ENCODE measurements around the gene BCL7A.

The BCL7A gene

GRCh38 chr12:122021822-122022392 lies at the start of gene BCL7A:
Gene BCL7A, plus strand, starts transcription at chr12:122021884. Its CDS starts 208 bp downstream, at chr12:122022092.
- TF ChIP-seq CTCF (conservative IDR thresholded peaks at IDR 0.05): no peak
- peak within 1 kb of the TSS; percentile 93 for H3K27ac ChIP-seq

- no peak for TF ChIP-seq CTCF (conservative IDR thresholded peaks at IDR 0.05)
- H3K27ac ChIP-seq: no peak overlapping the region
Measured at GRCh38 chr12:121974026-121974985, 47.4 kb upstream of the BCL7A start.

- no peak for TF ChIP-seq CTCF (conservative IDR thresholded peaks at IDR 0.05)
- no peak overlapping the region for H3K27ac ChIP-seq
Measured at GRCh38 chr12:121975021-121975420, 46.7 kb upstream of the BCL7A start.

DNA sequence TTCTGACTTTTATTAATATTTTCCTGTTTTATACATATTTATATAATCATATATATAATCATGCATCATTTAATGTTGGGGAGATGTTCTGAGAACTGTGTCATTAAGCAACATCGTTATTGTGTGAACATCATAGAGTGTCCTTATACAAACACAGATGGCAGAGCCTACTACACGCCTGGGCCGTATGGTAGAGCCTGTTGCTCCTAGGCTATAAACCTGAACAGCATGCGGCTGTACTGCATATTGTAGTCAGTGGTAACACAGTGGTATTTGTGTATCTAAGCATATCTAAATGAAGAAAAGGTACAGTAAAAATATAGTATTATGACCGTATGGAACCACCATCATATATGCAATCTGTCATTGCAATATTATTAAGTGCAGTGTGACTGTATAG lies 44.7 kb upstream of the BCL7A start:
- no peak for TF ChIP-seq CTCF (conservative IDR thresholded peaks at IDR 0.05)
- H3K27ac ChIP-seq: no peak overlapping the region

DNA sequence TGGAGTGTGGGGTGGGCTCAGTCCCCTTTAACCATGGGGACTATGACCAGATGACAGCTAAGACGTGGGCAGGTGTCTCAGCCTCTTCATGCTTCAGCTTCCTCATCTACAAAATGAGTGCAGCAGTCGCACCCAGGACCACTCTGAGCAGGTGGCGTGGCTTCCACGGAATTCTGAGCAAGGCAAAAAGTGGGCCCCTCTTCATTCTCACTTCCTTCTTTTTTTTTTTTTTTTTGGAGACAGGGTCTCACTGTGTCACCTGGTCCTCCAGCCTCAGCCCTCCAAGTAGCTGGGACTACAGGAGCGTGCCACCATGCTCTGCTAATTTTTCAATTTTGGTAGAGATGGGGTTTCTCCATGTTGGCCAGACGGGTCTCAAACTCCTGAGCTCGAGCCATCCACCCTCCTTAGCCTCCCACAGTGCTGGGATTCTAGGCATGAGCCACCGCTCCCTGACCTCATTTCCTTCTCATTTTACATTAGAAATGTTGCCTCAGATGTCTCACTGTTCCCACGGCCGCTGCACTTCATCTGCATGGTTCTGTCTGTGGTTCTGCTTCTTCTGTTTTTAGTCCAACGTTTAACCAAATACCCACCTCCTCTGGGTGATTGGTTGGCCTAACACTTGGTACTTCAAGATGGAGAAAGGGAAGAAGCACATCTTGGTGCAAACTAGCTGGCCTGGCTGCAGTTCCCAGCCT lies 41.3 kb upstream of the BCL7A start:
- TF ChIP-seq CTCF (conservative IDR thresholded peaks at IDR 0.05): no peak
- no peak overlapping the region for H3K27ac ChIP-seq

DNA sequence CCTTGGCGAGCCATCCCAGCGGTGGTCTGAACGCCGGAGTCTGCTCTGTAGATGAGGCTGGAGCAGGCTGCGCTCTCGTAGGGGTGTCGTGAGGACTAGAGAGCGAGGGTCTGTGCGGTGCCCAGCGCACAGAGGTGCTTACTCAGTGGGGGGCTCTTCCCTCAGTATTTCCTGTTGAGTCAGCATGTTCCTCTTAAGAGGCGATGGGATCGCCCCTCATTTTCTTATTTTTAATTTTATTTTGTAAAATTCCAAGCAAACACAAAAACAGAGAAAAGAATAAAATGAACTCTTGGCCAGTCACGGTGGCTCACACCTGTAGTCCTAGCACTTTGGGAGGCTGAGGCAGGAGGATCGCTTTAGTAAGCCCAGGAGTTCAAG lies 40.8 kb upstream of the BCL7A start:
- no peak for TF ChIP-seq CTCF (conservative IDR thresholded peaks at IDR 0.05)
- no peak overlapping the region for H3K27ac ChIP-seq

DNA sequence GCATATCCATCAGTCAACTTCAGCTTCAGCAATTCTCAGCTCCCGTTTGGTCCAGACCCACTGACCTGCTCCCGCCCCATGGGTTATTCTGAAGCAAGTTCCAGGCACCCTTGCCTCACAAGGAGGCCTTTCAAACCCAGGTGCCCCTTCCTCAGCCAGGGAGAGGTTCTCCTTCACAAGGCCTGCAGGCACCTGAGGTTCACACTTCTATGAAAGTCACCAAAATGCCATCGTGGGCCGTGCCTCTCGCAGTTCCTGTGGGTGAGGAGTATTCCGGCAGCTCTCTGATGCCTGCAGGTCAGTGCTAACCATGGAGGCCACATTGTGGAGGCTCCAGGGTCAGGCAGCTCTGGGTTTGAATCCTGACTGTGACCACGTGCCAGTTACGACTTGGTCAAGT lies 40.2 kb upstream of the BCL7A start:
- H3K27ac ChIP-seq: no peak overlapping the region
- no peak for TF ChIP-seq CTCF (conservative IDR thresholded peaks at IDR 0.05)

Data from VCaP (cell line).